Gastroesophageal sphincter (tissue), 3 donors: ENCODE measurements around the gene TTC21B.

Source experiments
- CTCF ChIP-seq, 4 experiments: fragments of 200-600 bp in 2 of 4; fragments of 450-650 bp in 2 of 4; sonication (generic) in 1 of 4; IDR thresholded peaks; one replicate each; pipeline ENCODE4 v1.5.1; 2017 to 2019; ENCODE audit warnings: antibody characterized with exemption in 4 of 4, mild to moderate bottlenecking in 2 of 4, moderate library complexity in 2 of 4
- POLR2A ChIP-seq, 2 donors: fragments of 450-650 bp; IDR thresholded peaks; one replicate each; pipeline ENCODE4 v1.6.1; 2017; ENCODE audit warnings: antibody characterized with exemption in 2 of 2, mild to moderate bottlenecking in 2 of 2, moderate library complexity in 1 of 2
- POLR2AphosphoS5 ChIP-seq: sonication (generic); formaldehyde crosslinking; IDR thresholded peaks from one replicate; pipeline ENCODE4 v1.6.1; 2017; ENCODE audit warnings: antibody characterized with exemption

- no peak for TF ChIP-seq POLR2AphosphoS5
- no peak for TF ChIP-seq POLR2A (IDR thresholded peaks at IDR 0.05)
- no peak for TF ChIP-seq CTCF (IDR thresholded peaks at IDR 0.05)
Observed at GRCh38 chr2:165872101-165872791, 81.3 kb downstream of the TTC21B start.
